GM12878 (cell line): Measurements from ENCODE around the gene USH2A.
"Not testable (repeated sequence)": the region's sequence is repeated elsewhere in the genome, so short reads cannot be mapped to it uniquely, and the experiment has no call there.

Experiments
- CTCF ChIP-seq, 3 experiments: IDR thresholded peaks in 2 of 3; conservative IDR thresholded peaks in 1 of 3; 2 replicates each; pipeline ENCODE4 v1.5.1; 2011; ENCODE audit warnings: low read depth in 3 of 3, low read length in 3 of 3, mild to moderate bottlenecking in 3 of 3, control low read depth in 2 of 3, moderate library complexity in 2 of 3, inconsistent platforms in 1 of 3, mixed read lengths in 1 of 3; ENCODE audit not compliant: control insufficient read depth in 2 of 3, insufficient read depth in 1 of 3; ENCODE audit errors: extremely low read depth in 1 of 3
- FOXK2 ChIP-seq: fragments of 450-650 bp; IDR thresholded peaks from 2 replicates; pipeline ENCODE4 v1.6.1; 2017; ENCODE audit warnings: mild to moderate bottlenecking, moderate library complexity
- POLR2A ChIP-seq: IDR thresholded peaks from 2 replicates; pipeline ENCODE4 v1.6.1; 2011; ENCODE audit warnings: low read depth, mild to moderate bottlenecking, low read length
- RAD21 ChIP-seq: IDR thresholded peaks from 2 replicates; pipeline ENCODE4 v1.6.1; 2011; ENCODE audit warnings: mild to moderate bottlenecking, low read depth, low read length, moderate library complexity; ENCODE audit not compliant: insufficient read depth
- STAT3 ChIP-seq: IDR thresholded peaks from 2 replicates; pipeline ENCODE4 v1.6.1; 2011; ENCODE audit warnings: low read depth, low read length, improper control_type of control experiment

- TF ChIP-seq CTCF (IDR thresholded peaks at IDR 0.05 in 2 of 3, conservative IDR thresholded peaks at IDR 0.05 in 1 of 3; ENCODE audit: control insufficient read depth in 2 of 3, extremely low read depth in 1 of 3, insufficient read depth in 1 of 3, low read depth in 3 of 3, low read length in 3 of 3); STAT3; POLR2A; FOXK2; RAD21: not testable (repeated sequence)
Observed at GRCh38 chr1:216340542-216340941, 82.7 kb downstream of the USH2A start.
